SK-N-MC (cell line): ENCODE data around the gene GALNT7.

ENCODE experiments used
- DNase-seq: peaks from one replicate; pipeline ENCODE4 v3.0.0-alpha.2; 2011; ENCODE audit warnings: low read depth, low spot score
- H3K27ac ChIP-seq: fragments of 200-600 bp; sonication (generic); 2 replicates; pipeline ENCODE4 v1.5.1; 2016; ENCODE audit warnings: mixed run types
- H3K36me3 ChIP-seq: fragments of 200-600 bp; sonication (generic); 2 replicates; pipeline ENCODE4 v1.6.1; 2017; ENCODE audit warnings: antibody characterized with exemption, low read length, mixed read lengths; ENCODE audit not compliant: insufficient read depth
- H3K4me3 ChIP-seq: fragments of 200-600 bp; sonication (generic); 2 replicates; pipeline ENCODE4 v1.5.1; 2016
- H3K9ac ChIP-seq: fragments of 200-600 bp; sonication (generic); 2 replicates; pipeline ENCODE4 v1.8.0; 2017; ENCODE audit warnings: mixed run types, mixed read lengths; ENCODE audit not compliant: insufficient read length
- H3K9me3 ChIP-seq: fragments of 200-600 bp; sonication (generic); 2 replicates; pipeline ENCODE4 v1.6.1; 2017; ENCODE audit warnings: low read depth, mild to moderate bottlenecking, antibody characterized with exemption, low read length, moderate library complexity, mixed read lengths
- EZH2 ChIP-seq: fragments of 200-600 bp; sonication (generic); IDR thresholded peaks from one replicate; pipeline ENCODE4 v1.6.1; 2017; ENCODE audit warnings: antibody characterized with exemption
- FOXP2 ChIP-seq: optimal IDR thresholded peaks from 2 replicates; pipeline ENCODE3; 2011; ENCODE audit warnings: mild to moderate bottlenecking, moderate library complexity; ENCODE audit not compliant: insufficient read depth; ENCODE audit errors: extremely low read length, control extremely low read depth
- POLR2AphosphoS5 ChIP-seq: IDR thresholded peaks from 2 replicates; pipeline ENCODE4 v1.6.1; 2012; ENCODE audit warnings: mild to moderate bottlenecking, low read depth, low read length, borderline replicate concordance

The GALNT7 gene

DNA sequence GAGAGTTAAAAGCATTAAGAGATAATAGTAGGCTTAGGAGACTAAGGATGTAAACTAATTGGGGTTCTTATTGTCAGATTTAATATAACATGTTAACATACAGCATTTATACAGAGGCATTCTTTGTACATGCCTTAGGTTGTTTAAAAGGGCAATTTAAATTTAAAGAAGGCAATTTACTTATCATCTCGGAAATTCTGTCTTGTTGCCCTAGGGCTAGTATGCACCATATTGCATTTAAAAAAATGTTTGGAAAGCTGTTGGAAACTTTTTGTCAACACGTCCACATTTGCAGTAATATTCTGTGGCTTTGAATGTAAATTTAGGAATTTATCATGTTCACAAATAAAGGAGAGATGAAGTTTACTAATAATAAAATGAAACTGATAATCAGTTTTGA is 25.5 kb downstream of the GALNT7 start:
- Histone ChIP-seq H3K4me3 (peak overlapping the region; percentile 5; the same call in 1 of the 2 replicates), H3K9me3 (no peaks in the 10 kb centered on the region), H3K27ac (no peak overlapping the region), H3K36me3 (no peaks in the 10 kb centered on the region), H3K9ac (no peak overlapping the region)
- TF ChIP-seq EZH2 (no peak), FOXP2 (peak; percentile 57), POLR2AphosphoS5 (no peak; the same call in 1 of the 2 replicates)
- DNase-seq = peak; percentile 81

DNA sequence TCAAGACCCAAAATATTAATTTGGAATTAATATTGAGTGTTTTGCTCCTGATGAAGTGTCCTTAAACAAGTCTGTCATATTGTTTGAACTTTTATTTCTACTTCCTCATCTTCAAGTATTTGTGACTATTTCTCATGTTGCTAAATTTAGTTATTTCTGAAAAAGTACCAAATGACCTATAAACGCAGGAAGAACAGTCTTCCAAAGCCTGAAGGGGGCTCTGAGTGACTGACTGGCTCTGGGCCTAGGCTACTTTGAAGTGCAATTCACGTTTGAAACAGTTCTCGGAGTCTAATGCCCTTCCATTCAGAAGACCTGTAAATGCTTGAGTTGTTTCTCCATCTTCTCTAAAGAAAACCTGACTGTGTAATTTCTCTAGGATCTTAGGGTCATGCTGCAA is 26.5 kb downstream of the GALNT7 start:
- no peak overlapping the region for H3K27ac ChIP-seq
- TF ChIP-seq FOXP2 (no peak), POLR2AphosphoS5 (no peak), EZH2 (no peak)
- DNase-seq = no peak
- no peaks in the 10 kb centered on the region for H3K9me3 ChIP-seq
- no peaks in the 10 kb centered on the region for H3K36me3 ChIP-seq
- H3K9ac ChIP-seq = no peak overlapping the region
- no peak overlapping the region for H3K4me3 ChIP-seq

DNA sequence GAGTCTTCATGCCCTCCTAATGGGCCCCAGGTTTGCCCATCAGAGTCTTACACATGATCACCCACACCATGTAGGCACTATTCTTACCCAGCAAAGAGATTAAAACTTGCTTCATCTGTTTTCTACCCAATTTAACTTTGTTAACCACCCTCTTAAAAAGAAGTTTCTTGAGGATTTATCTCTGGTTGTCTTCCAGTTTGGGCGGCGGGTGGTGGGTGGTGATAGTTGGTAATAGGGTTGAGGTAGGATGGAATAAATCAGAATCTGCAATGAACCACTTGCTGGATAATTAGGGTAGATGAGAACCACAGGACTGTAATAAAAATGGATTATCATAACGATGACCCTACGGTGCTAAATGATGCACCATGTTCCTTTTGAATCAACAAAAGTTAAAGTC is 30.9 kb downstream of the GALNT7 start:
- no peak for DNase-seq
- TF ChIP-seq FOXP2 (no peak), POLR2AphosphoS5 (no peak), EZH2 (no peak)
- no peak overlapping the region for H3K27ac ChIP-seq
- peaks cover 9% of the 10 kb centered on the region; the same call in 1 of the 2 replicates for H3K36me3 ChIP-seq
- H3K9me3 ChIP-seq = no peaks in the 10 kb centered on the region; the same call in 1 of the 2 replicates
- H3K9ac ChIP-seq = no peak overlapping the region
- H3K4me3 ChIP-seq = no peak overlapping the region

DNA sequence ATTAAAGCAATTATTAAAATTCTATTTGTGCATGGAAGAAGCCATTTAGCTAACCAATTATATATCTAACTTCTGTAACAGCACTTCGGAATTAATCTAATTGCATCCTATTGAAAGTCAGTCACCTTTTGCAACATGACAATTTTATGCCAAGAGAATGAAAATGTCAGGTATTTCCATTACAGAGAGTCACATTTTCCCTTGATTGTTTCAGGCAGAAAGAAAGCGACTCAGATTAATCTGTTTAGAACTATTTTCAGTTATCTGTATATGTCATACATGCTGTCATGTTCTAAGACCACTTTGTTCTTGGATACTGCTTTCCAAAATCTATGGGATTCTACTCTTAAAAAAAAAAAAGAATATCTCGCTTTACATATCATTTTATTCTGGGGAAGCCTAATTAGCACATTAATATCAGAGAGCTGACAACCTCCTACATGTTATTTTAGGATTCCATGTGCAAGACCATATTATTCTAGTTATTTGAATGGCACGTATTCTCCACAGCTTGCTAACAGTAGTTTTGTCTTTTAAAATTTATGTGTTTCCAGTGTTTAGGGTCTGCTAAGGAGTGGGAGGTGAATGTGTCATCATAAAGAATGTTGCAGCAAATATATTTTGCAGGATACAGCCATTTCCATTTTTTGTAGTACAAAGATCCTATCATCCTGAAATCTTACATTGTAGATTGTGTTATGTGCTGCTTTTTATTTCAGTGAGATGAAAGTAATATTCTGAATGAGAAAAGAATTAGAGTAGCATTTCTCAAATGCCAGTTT is 31.7 kb downstream of the GALNT7 start:
- Histone ChIP-seq H3K27ac (no peak overlapping the region), H3K9ac (no peak overlapping the region), H3K4me3 (no peak overlapping the region), H3K36me3 (peaks cover 15% of the 10 kb centered on the region; the same call in 1 of the 2 replicates), H3K9me3 (no peaks in the 10 kb centered on the region; the same call in 1 of the 2 replicates)
- DNase-seq = no peak
- TF ChIP-seq FOXP2 (no peak), EZH2 (no peak), POLR2AphosphoS5 (no peak)

DNA sequence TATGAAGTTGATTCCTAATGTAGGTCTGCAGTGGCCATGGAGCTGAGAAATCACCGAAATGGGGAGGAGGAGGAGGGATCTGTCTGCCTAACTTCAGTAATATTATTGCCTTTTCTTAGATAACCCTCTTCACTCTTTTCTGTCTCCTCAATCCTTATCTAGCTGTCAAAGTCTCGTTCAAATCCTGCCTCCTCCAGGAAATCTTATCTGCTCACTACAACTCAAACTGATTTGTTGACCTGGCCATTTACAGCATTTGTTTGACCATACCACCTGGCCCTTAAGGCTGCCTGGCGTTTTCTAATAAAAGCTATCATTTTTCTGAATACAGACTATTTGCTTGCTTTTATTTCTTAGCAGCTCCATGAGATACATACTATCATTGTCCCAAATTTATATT is 33.8 kb downstream of the GALNT7 start:
- Histone ChIP-seq H3K9ac (no peak overlapping the region), H3K9me3 (no peaks in the 10 kb centered on the region; the same call in 1 of the 2 replicates), H3K27ac (no peak overlapping the region), H3K36me3 (peaks cover 15% of the 10 kb centered on the region; the same call in 1 of the 2 replicates), H3K4me3 (no peak overlapping the region)
- no peak for DNase-seq
- no peak for TF ChIP-seq POLR2AphosphoS5

DNA sequence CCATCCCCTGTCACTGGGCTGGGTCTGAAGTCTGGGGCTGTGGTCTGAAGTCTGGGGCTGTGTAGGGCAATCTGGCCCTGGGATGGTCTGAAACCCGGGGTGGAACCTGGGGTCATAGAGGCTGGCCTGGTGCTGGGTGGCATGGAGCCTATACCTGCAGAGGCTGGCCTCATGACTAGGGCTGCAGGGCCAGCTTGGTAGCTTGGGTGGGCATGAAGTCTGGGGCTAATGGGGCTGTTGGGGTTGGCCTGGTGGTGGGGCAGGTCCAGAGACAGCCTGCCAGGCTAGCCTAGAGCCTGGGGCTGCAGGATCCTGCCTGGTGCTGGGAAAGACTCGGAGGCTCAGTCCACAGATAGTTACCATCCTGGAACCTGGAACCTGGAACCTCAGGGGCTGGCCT is 37.0 kb downstream of the GALNT7 start:
- H3K9me3 ChIP-seq = no peaks in the 10 kb centered on the region; the same call in 1 of the 2 replicates
- H3K27ac ChIP-seq = no peak overlapping the region
- no peak for TF ChIP-seq EZH2
- TF ChIP-seq FOXP2 = no peak
- TF ChIP-seq POLR2AphosphoS5 = no peak
- DNase-seq = no peak
- H3K4me3 ChIP-seq = no peak overlapping the region
- H3K9ac ChIP-seq = no peak overlapping the region
- peaks cover 15% of the 10 kb centered on the region; the same call in 1 of the 2 replicates for H3K36me3 ChIP-seq

DNA sequence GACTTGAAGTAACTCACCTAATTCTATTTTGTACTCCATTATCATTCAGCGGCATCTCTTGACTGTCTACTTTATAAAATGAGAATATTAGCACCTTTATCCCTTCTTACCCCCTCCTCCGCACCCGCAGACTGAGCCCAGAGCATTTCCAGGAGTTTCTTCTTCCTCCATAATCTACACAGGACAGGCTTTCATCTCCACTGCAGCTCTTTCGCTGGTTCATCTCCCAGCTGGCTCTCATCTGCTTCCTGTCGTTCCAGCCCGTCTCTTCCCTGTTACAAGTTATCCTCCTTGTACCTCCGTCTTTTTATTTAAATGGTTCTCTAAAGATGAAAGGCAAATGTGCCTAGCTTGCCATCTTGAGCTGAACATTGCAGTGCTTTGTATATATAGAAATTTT is 39.8 kb downstream of the GALNT7 start:
- Histone ChIP-seq H3K4me3 (no peak overlapping the region), H3K36me3 (peaks cover 18% of the 10 kb centered on the region; the same call in 1 of the 2 replicates), H3K27ac (no peak overlapping the region), H3K9me3 (no peaks in the 10 kb centered on the region; the same call in 1 of the 2 replicates), H3K9ac (no peak overlapping the region)
- DNase-seq = no peak
- TF ChIP-seq POLR2AphosphoS5 = no peak
- TF ChIP-seq EZH2 = no peak
- no peak for TF ChIP-seq FOXP2

DNA sequence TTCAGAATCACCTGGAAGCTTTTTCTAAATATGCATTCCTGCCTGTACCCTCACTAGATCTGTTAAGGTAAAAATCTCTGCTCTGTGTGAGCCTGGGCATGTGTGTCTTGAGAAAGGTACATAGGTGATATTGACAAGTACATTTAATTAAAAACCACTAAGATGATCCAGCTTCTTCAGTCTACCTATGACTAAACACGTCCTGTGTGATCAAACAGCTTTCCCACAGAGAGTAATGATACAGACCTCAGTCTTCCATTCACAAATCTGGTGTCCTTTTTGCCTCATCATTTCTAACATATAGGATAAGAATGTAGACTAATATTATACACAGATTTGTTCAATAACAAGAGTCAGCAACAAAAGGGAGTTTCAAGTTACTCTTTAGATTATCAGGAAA is 42.6 kb downstream of the GALNT7 start:
- no peak overlapping the region for H3K4me3 ChIP-seq
- no peak overlapping the region for H3K27ac ChIP-seq
- TF ChIP-seq EZH2 = no peak
- no peak for TF ChIP-seq POLR2AphosphoS5
- TF ChIP-seq FOXP2 = no peak
- H3K36me3 ChIP-seq = peaks cover 3% of the 10 kb centered on the region; the same call in 1 of the 2 replicates
- no peak for DNase-seq
- no peaks in the 10 kb centered on the region for H3K9me3 ChIP-seq
- H3K9ac ChIP-seq = no peak overlapping the region

DNA sequence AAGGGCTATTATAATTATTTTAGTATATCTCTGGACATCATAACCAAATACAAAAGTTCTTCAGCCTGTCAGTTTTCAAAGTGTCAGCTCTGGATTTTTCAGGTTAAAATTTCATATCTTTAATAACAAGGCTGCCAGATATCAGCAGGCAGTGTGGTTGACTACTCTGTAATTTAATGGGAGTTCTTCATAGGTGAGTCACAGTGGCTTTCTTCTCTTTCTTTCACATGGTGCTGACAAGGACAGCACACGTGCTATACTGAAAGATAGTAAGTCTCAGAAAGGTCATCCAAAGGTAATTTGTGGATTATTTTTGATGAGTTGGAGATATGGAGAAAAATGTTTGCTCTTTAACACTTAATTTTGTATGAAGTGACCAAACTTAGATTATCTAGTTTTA is 43.2 kb downstream of the GALNT7 start:
- DNase-seq = no peak
- no peak overlapping the region for H3K4me3 ChIP-seq
- TF ChIP-seq FOXP2 (no peak), EZH2 (no peak), POLR2AphosphoS5 (no peak)
- H3K9ac ChIP-seq = no peak overlapping the region
- no peaks in the 10 kb centered on the region for H3K9me3 ChIP-seq
- no peak overlapping the region for H3K27ac ChIP-seq
- H3K36me3 ChIP-seq = peaks cover 3% of the 10 kb centered on the region; the same call in 1 of the 2 replicates
